Measurements from ENCODE around the gene PIGQ.

GRCh38 chr16:560204-560700 is 9.5 kb upstream of the PIGQ start, which contains the start of gene PRR35:
- TF ChIP-seq CTCF (conservative IDR thresholded peaks at IDR 0.05 in 1 of 2, IDR thresholded peaks at IDR 0.05 in 1 of 2; ENCODE audit: low read depth in 1 of 2, low read length in 2 of 2) (no peak), EZH2 (IDR thresholded peaks at IDR 0.05; ENCODE audit: low read length, missing control alignments) (no peak)
